Forelimb muscle (tissue), 1 donor: ENCODE results near the gene NEMF. TPM values are rescaled to one million over a fixed set of nuclear protein-coding genes. Genes with fewer than 3 reads are reported as not detected.
A peak's percentile ranks its signal among the peaks of the same experiment; 100 is the strongest.
"Not testable (repeated sequence)": the region's sequence is repeated elsewhere in the genome, so short reads cannot be mapped to it uniquely, and the experiment has no call there.

Source experiments
- DNase-seq: peaks from one replicate; pipeline ENCODE4 v3.0.0-alpha.2; 2013; ENCODE audit warnings: low read depth
- polyA plus RNA-seq: library from polyadenylated mRNA; unstranded; fragments of 120-200 nt; gene quantifications from one replicate; pipeline ENCODE4 v1.2.1, GENCODE V29; 2013; ENCODE audit not compliant: insufficient read length

The NEMF gene
- polyA plus RNA-seq, 1 donor = 45.6 TPM

GRCh38 chr14:49816118-49816517 is 36.5 kb downstream of the NEMF start:
- DNase-seq = not testable (repeated sequence)

GRCh38 chr14:49808780-49809179 is 43.8 kb downstream of the NEMF start:
- no peak for DNase-seq

DNA sequence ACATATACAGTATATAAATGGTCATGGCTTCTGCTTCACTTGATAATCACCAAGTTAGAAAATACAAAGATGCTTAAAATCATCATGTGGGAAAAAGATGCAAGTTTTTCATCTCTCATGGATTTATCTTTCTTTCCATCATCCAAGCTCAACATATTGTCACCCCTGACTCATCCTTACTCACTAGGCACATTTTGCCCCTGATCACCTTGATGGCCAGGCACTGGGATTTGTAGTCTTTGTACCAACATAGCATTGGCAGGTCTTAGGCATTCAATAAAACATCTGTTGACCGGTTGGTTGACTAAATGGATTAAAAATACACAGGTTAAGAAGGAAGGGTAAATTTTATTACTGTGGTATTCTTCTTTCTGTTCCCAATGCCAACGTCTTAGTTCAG is 56.6 kb downstream of the NEMF start:
- DNase-seq = no peak

DNA sequence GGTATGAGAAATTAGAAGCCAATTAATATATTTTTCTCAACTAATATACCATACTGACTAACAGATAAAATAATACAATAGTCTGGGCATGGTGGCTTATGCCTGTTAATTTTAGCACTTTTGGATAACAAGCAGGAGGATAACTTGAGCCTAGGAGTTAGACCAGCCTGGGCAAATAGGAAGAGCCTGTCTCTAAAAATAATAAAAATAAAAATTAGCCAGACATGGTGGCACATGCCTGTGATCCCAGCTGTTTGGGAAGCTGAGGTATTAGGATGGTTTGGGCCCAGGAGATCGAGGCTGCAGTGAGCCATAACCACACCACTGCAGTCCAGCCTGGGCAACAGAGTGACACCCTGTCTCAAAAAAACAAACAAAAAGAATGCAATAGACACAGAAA is 60.0 kb downstream of the NEMF start:
- no peak for DNase-seq

DNA sequence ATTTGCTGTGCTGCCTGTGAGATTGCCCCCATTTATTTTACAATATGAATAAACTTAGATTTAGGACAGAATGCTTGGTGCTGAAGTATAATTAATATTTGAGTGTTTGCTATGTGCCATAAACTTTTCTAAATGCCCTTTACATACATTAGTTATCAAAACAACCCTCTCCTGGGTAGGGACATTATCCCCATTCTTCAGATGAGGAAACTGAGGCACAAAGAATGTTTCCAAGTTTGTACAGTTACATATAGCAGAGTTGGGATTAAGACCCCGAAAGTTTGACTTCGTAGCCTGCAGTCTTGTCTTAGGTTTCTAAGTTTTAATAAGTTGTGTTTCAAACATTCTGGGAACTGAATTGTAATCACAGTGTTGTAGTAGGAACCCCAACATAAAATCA is 66.3 kb downstream of the NEMF start:
- no peak for DNase-seq

GRCh38 chr14:49783394-49784014 is 69.1 kb downstream of the NEMF start:
- DNase-seq = no peak

GRCh38 chr14:49781040-49781439 is 71.5 kb downstream of the NEMF start:
- DNase-seq = not testable (repeated sequence)

- DNase-seq = no peak
Observed at GRCh38 chr14:49778421-49778820, 74.2 kb downstream of the NEMF start.

- no peak for DNase-seq
Observed at GRCh38 chr14:49774106-49774505, 78.5 kb downstream of the NEMF start.

- not testable (repeated sequence) for DNase-seq
Observed at GRCh38 chr14:49771691-49772090, 80.9 kb downstream of the NEMF start.

DNA sequence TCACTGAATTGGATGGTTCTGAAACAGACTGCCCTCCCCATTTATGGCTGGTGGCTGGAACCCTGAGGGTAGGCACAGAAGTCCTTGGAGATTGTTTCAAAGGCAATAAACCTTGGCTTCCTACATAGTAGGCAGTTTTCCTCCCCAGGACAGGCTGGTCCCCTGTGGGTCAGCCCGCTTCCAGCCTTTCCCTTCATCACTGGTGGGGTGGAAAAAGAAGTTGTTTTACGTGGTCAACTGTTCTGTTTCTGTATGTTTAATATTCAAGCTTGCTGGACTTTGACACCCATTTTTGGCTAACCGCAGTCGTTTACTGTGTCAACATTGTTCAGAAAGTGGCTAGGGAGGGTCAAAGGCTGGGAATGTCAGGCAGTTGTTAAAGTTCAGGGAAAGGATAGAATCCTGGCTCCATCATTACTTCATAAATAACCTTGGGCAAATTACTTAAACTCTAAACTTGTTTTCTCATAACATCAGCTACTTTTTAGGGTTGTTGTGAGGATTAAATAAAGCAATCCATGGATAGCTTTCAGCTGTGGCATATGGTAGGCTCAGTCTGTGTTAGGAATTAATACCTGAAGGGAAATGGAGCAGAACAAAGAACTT is 82.3 kb downstream of the NEMF start:
- DNase-seq = no peak

DNA sequence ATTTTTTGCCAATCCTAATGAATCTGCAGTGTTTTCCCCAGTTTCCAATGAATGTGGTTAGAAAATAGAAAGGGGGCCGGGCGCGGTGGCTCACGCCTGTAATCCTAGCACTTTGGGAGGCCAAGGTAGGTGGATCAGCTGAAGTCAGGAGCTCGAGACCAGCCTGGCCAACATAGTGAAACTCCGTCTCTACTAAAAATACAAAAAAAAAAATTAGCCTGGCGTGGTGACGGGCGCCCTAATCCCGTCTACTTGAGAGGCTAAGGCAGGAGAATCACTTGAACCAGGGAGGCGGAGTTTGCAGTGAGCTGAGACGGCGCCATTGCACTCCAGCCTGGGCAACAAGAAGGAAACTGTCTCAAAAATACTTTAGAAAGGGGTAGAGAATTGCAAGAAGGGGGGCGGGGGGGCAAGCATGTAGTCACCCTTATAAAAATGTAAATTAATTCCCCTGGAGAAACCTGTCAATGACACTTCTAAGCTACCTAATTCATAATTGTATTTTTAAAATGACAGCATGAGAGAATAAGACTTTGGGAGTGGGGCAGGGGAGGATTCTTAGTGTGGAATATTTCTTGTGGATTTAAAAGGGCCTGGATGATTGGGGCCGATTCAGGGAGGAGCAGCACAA is 82.9 kb downstream of the NEMF start:
- DNase-seq = no peak

GRCh38 chr14:49769171-49769570 is 83.4 kb downstream of the NEMF start:
- DNase-seq = no peak

DNA sequence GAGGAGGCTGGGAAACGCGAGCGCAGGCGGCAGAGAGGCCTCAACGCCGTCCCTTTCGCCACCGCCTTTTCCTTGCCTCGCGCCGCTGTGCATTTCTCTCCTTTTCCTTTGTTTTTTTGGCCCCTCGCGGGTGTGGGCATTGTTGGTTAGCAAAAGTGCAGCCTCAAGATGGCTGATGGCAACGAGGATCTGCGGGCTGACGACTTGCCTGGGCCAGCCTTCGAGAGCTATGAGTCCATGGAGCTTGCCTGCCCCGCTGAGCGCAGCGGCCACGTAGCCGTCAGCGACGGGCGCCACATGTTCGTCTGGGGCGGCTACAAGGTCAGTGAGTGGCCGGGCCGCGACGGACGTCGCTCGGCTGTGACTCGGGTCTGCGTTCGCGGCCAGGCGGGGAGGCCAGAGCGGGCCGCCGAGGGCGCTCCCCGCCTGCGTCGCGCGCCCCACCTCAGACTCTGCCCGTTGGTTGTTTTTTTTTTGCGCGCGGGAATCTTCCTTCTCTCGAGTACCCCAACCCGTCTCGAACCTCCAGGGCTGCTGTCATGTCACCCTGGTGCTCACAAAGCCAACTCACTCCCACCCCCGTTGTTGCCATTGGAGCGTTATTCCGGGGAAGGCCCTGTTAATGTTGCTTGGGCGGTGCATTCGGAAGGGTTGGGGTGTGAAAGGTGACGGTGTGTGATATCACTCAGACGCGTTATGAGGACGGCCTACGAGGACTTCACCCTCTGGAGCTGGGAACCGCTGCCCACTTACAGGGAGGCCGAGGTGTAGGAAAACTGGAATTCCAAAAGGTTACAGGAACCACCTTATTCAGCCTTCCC is 84.1 kb downstream of the NEMF start:
- DNase-seq = peak; percentile 13

GRCh38 chr14:49767571-49768300 is 84.9 kb downstream of the NEMF start, which contains the start of gene KLHDC2:
TSS of gene KLHDC2 (plus strand) at chr14:49768153. CDS start at chr14:49768469, 316 bp downstream.
- DNase-seq = peak; percentile 67

DNA sequence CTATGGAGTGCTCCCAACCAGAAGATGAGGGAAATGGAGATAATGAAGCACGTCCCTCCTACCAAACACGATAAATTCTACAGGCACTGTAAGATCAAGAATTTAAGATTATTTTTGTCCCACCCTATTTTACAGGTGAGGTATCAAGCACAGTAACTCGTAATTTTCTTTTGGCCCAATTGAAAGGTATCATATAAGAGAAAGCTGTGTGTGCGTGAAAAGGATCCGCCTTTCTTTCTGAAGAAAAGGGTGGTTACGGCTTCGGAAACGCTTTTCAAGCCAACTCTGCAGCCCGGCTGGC is 85.4 kb downstream of the NEMF start:
- DNase-seq = no peak

DNA sequence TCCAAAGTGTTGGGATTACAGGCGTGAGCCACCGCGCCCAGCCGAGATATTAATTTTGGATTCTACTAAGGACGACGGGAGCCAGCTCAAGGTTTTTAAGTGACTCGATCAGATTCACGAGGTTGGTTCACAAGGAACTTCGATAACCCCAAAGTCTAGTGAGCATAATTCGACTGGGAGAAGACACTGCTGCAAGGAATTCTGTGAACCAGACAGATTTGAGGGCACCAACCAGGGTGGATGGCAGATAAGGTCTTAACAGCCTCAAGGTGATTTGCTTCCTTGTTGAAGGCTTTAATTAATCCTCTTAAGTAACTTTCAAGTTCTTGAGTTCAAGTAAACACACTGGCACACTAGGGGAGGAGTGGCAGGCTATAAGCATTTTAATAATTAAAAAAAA is 85.7 kb downstream of the NEMF start:
- no peak for DNase-seq

GRCh38 chr14:49761839-49762551 is 90.6 kb downstream of the NEMF start:
- no peak for DNase-seq

GRCh38 chr14:49755378-49755777 is 97.2 kb downstream of the NEMF start:
- no peak for DNase-seq

DNA sequence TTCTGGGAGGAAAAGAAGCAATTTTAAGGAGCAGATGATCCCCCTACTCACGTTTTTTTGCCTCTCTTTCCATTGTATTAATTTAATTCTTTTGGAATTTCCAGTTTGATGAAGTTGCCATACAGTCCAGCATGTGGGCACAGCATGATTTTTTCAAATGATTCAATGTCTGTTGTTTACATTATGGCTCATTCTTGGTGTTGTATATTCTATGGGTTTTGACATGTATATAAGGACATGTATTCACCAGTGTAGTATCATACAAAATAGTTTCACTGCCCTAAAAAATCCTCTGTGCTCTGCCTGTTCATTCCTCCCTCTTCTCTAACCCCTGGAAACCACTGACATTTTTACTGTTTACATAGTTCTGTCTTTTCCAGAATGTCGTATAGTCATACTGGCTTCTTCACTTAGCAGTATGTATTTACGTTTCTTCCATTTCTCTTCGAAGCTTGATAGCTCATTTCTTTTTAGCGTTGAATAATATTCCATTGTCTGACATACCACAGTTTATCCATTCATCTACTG is 98.0 kb downstream of the NEMF start:
- DNase-seq = no peak

DNA sequence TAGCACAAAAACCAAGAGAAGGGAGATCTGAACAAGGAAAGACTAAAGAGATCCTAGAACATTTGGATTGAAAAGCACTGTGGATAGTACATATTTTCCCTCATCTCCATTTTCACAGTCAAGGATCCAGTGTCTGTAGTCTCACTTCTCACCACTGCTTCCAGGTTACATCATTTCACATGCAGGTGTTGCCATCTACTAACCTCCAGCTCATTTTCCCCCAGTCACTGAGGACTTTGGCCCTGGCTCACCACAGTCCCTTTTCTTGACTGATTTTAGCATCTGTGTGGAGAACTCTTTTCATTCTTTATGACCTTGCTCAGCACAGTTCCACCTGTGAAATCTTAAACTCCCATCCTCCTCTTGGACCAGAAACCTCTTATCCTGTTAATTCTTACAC is 106.1 kb downstream of the NEMF start:
- DNase-seq = not testable (repeated sequence)
